CD4-positive, CD25-positive, alpha-beta regulatory T cell (primary cell): ENCODE results near the gene KRTAP6-1. TPM values are rescaled to one million over a fixed set of nuclear protein-coding genes. Genes with fewer than 3 reads are reported as not detected.

Source experiments
- ATAC-seq, 2 donors: fragments of 150-1000 bp; cut with Tn5 transposase; one replicate each; pipeline ENCODE4 v1.10.0; 2021; ENCODE audit warnings: low read depth in 2 of 2, moderate number of reproducible peaks in 2 of 2, moderate library complexity in 1 of 2
- DNase-seq, 3 donors: peaks; one replicate each; pipeline versions ENCODE4 v3.0.0 to v3.0.0-alpha.2; 2012 to 2022; ENCODE audit warnings: mixed read lengths in 1 of 3
- H3K27ac ChIP-seq: one replicate; pipeline ENCODE4 v1.7.0; 2013; ENCODE audit warnings: mild to moderate bottlenecking, low read length; ENCODE audit not compliant: insufficient read depth, poor library complexity, severe bottlenecking
- H3K27me3 ChIP-seq: one replicate; pipeline ENCODE4 v1.7.0; 2013; ENCODE audit warnings: low read length; ENCODE audit not compliant: control insufficient read depth, insufficient read depth
- H3K36me3 ChIP-seq: one replicate; pipeline ENCODE4 v1.7.0; 2013; ENCODE audit warnings: mild to moderate bottlenecking, low read length, moderate library complexity; ENCODE audit not compliant: control insufficient read depth, insufficient read depth
- H3K4me1 ChIP-seq: 2 replicates; pipeline ENCODE4 v1.7.0; 2013; ENCODE audit warnings: mild to moderate bottlenecking, low read length; ENCODE audit not compliant: insufficient read depth, control insufficient read depth, poor library complexity, severe bottlenecking
- H3K4me3 ChIP-seq: one replicate; pipeline ENCODE4 v1.7.0; 2013; ENCODE audit warnings: low read depth, mild to moderate bottlenecking, low read length, moderate library complexity
- H3K9me3 ChIP-seq, 2 experiments: 1 replicate in 1 of 2; 2 replicates in 1 of 2; pipeline ENCODE4 v1.7.0; 2013; ENCODE audit warnings: low read length in 2 of 2, mild to moderate bottlenecking in 1 of 2, moderate library complexity in 1 of 2; ENCODE audit not compliant: control insufficient read depth in 2 of 2
- H3K27ac Mint-ChIP-seq, 3 donors: one replicate each; pipeline ENCODE4 v1.8.0; 2020 to 2022; ENCODE audit warnings: mild to moderate bottlenecking in 3 of 3, mixed read lengths in 3 of 3, moderate library complexity in 2 of 3
- H3K27me3 Mint-ChIP-seq: one replicate; pipeline ENCODE4 v1.8.0; 2022; ENCODE audit warnings: mild to moderate bottlenecking, mixed read lengths
- H3K36me3 Mint-ChIP-seq: one replicate; pipeline ENCODE4 v1.8.0; 2020; ENCODE audit warnings: mixed read lengths
- H3K4me1 Mint-ChIP-seq, 4 donors: one replicate each; pipeline ENCODE4 v1.8.0; 2020 to 2022; ENCODE audit warnings: mixed read lengths in 4 of 4, mild to moderate bottlenecking in 1 of 4
- H3K4me3 Mint-ChIP-seq, 4 donors: one replicate each; pipeline ENCODE4 v1.8.0; 2020 to 2022; ENCODE audit warnings: mild to moderate bottlenecking in 4 of 4, mixed read lengths in 4 of 4, moderate library complexity in 3 of 4
- H3K9me3 Mint-ChIP-seq, 7 donors: one replicate each; pipeline ENCODE4 v1.8.0; 2020 to 2022; ENCODE audit warnings: mixed read lengths in 7 of 7, mild to moderate bottlenecking in 3 of 7, moderate library complexity in 2 of 7
- polyA plus RNA-seq, 4 donors: library from polyadenylated mRNA; unstranded; fragments of 300-500 nt; fragmentation: Illumina TruSeq; gene quantifications; one replicate each; pipeline ENCODE4 v1.2.3, GENCODE V29; 2021
- total RNA-seq: library from RNA; stranded (reverse); gene quantifications from one replicate; pipeline ENCODE4 v1.2.3, GENCODE V29; 2022

The KRTAP6-1 gene
- total and polyA plus RNA-seq, 5 donors from 2014 or later: not detected

GRCh38 chr21:30600787-30601186, 12.9 kb downstream of the KRTAP6-1 start, which contains the start of gene KRTAP22-1:
TSS of gene KRTAP22-1 (plus strand) at chr21:30601087.
- Histone ChIP-seq H3K4me3 (no peak within 1 kb of the TSS), H3K9me3 (no peaks in the 10 kb centered on the region), H3K27ac (no peak within 1 kb of the TSS), H3K4me1 (no peaks in the 10 kb centered on the region), H3K27me3 (no peaks in the 10 kb centered on the region), H3K36me3 (no peaks in the 10 kb centered on the region)
- Mint-ChIP-seq H3K9me3 (peaks cover 0 to 10% (median 3%) of the 10 kb centered on the region in 7 donors), H3K27ac (no peak within 1 kb of the TSS), H3K27me3 (peaks cover 4% of the 10 kb centered on the region), H3K4me1 (no peaks in the 10 kb centered on the region), H3K36me3 (no peaks in the 10 kb centered on the region), H3K4me3 (no peak within 1 kb of the TSS)
- ATAC-seq (no peak), DNase-seq (no peak)

GRCh38 chr21:30598802-30599201, 14.9 kb downstream of the KRTAP6-1 start, which contains the start of gene KRTAP6-2:
TSS of gene KRTAP6-2 (minus strand) at chr21:30598902. CDS start at chr21:30598874, 28 bp downstream.
- no peaks in the 10 kb centered on the region for H3K9me3 ChIP-seq
- Mint-ChIP-seq H3K27me3 (no peaks in the 10 kb centered on the region), H3K4me1 (no peaks in the 10 kb centered on the region), H3K4me3 (no peak within 1 kb of the TSS), H3K9me3 (peaks cover 0 to 11% (median 3%) of the 10 kb centered on the region in 7 donors), H3K36me3 (no peaks in the 10 kb centered on the region), H3K27ac (no peak within 1 kb of the TSS)
- DNase-seq (no peak), ATAC-seq (no peak)
- H3K4me3 ChIP-seq: no peak within 1 kb of the TSS
- H3K27me3 ChIP-seq: no peaks in the 10 kb centered on the region
- no peaks in the 10 kb centered on the region for H3K36me3 ChIP-seq
- H3K4me1 ChIP-seq: no peaks in the 10 kb centered on the region
- no peak within 1 kb of the TSS for H3K27ac ChIP-seq

GRCh38 chr21:30592140-30592539, 21.6 kb downstream of the KRTAP6-1 start, which contains the start of gene KRTAP6-3:
TSS of gene KRTAP6-3 (plus strand) at chr21:30592440. CDS start at chr21:30592446, 6 bp downstream.
- H3K9me3 ChIP-seq: no peaks in the 10 kb centered on the region

GRCh38 chr21:30590297-30590696, 23.4 kb downstream of the KRTAP6-1 start, which contains the start of gene KRTAP22-2:
TSS of gene KRTAP22-2 (minus strand) at chr21:30590397.
- ATAC-seq: no peak
- H3K36me3 Mint-ChIP-seq: no peaks in the 10 kb centered on the region
- DNase-seq: no peak

More at GRCh38 chr21:30592140-30592539, 21.6 kb downstream of the KRTAP6-1 start, which contains the start of gene KRTAP6-3:
- Mint-ChIP-seq H3K4me3 (no peak within 1 kb of the TSS), H3K27me3 (no peaks in the 10 kb centered on the region), H3K4me1 (no peaks in the 10 kb centered on the region), H3K27ac (no peak within 1 kb of the TSS), H3K36me3 (no peaks in the 10 kb centered on the region), H3K9me3 (peaks cover 0 to 6% (median 0%) of the 10 kb centered on the region in 7 donors)
- H3K4me3 ChIP-seq: no peak within 1 kb of the TSS
- H3K27ac ChIP-seq: no peak within 1 kb of the TSS
- no peaks in the 10 kb centered on the region for H3K4me1 ChIP-seq
- no peak for DNase-seq
- no peaks in the 10 kb centered on the region for H3K27me3 ChIP-seq
- H3K36me3 ChIP-seq: no peaks in the 10 kb centered on the region
- ATAC-seq: no peak

GRCh38 chr21:30582870-30583269, 30.9 kb downstream of the KRTAP6-1 start:
- no peaks in the 10 kb centered on the region for H3K27me3 Mint-ChIP-seq
- H3K4me1 ChIP-seq: no peaks in the 10 kb centered on the region
- H3K27ac ChIP-seq: no peak overlapping the region
- no peak for DNase-seq
- H3K4me3 ChIP-seq: no peak overlapping the region
- H3K9me3 ChIP-seq: no peaks in the 10 kb centered on the region
- no peak for ATAC-seq
- H3K4me1 Mint-ChIP-seq: no peaks in the 10 kb centered on the region
- no peak overlapping the region for H3K4me3 Mint-ChIP-seq
- H3K27me3 ChIP-seq: no peaks in the 10 kb centered on the region
- no peaks in the 10 kb centered on the region for H3K36me3 Mint-ChIP-seq
- no peak overlapping the region for H3K27ac Mint-ChIP-seq
- H3K9me3 Mint-ChIP-seq: no peaks in the 10 kb centered on the region
- H3K36me3 ChIP-seq: no peaks in the 10 kb centered on the region

More at GRCh38 chr21:30590297-30590696, 23.4 kb downstream of the KRTAP6-1 start, which contains the start of gene KRTAP22-2:
- no peak within 1 kb of the TSS for H3K27ac ChIP-seq
- H3K27me3 ChIP-seq: no peaks in the 10 kb centered on the region
- peaks cover 0 to 5% (median 0%) of the 10 kb centered on the region in 7 donors for H3K9me3 Mint-ChIP-seq
- H3K4me1 ChIP-seq: no peaks in the 10 kb centered on the region
- no peaks in the 10 kb centered on the region for H3K4me1 Mint-ChIP-seq
- no peaks in the 10 kb centered on the region for H3K36me3 ChIP-seq
- H3K4me3 ChIP-seq: no peak within 1 kb of the TSS
- H3K27ac Mint-ChIP-seq: no peak within 1 kb of the TSS
- no peak within 1 kb of the TSS for H3K4me3 Mint-ChIP-seq
- no peaks in the 10 kb centered on the region for H3K9me3 ChIP-seq
- H3K27me3 Mint-ChIP-seq: no peaks in the 10 kb centered on the region

GRCh38 chr21:30580132-30580531, 33.6 kb downstream of the KRTAP6-1 start:
- no peak for DNase-seq
- Mint-ChIP-seq H3K36me3 (no peaks in the 10 kb centered on the region), H3K9me3 (no peaks in the 10 kb centered on the region), H3K27me3 (no peaks in the 10 kb centered on the region), H3K27ac (no peak overlapping the region), H3K4me3 (no peak overlapping the region), H3K4me1 (no peaks in the 10 kb centered on the region)
- H3K9me3 ChIP-seq: no peaks in the 10 kb centered on the region
- no peaks in the 10 kb centered on the region for H3K36me3 ChIP-seq
- no peak overlapping the region for H3K27ac ChIP-seq
- ATAC-seq: no peak
- H3K27me3 ChIP-seq: no peaks in the 10 kb centered on the region
- no peak overlapping the region for H3K4me3 ChIP-seq
- no peaks in the 10 kb centered on the region for H3K4me1 ChIP-seq

- no peak for DNase-seq
- no peaks in the 10 kb centered on the region for H3K9me3 ChIP-seq
- H3K27me3 ChIP-seq: no peaks in the 10 kb centered on the region
- H3K36me3 Mint-ChIP-seq: no peaks in the 10 kb centered on the region
- H3K9me3 Mint-ChIP-seq: no peaks in the 10 kb centered on the region
- H3K4me3 Mint-ChIP-seq: no peak overlapping the region
- H3K4me3 ChIP-seq: no peak overlapping the region
- no peak for ATAC-seq
- H3K27me3 Mint-ChIP-seq: no peaks in the 10 kb centered on the region
- H3K36me3 ChIP-seq: no peaks in the 10 kb centered on the region
- no peaks in the 10 kb centered on the region for H3K4me1 Mint-ChIP-seq
- H3K27ac ChIP-seq: no peak overlapping the region
- H3K27ac Mint-ChIP-seq: no peak overlapping the region
- no peaks in the 10 kb centered on the region for H3K4me1 ChIP-seq
These were observed 34.4 kb downstream of the KRTAP6-1 start for GRCh38 chr21:30579346-30579745.

GRCh38 chr21:30577766-30578165, 36.0 kb downstream of the KRTAP6-1 start:
- H3K9me3 Mint-ChIP-seq: no peaks in the 10 kb centered on the region
- H3K36me3 Mint-ChIP-seq: no peaks in the 10 kb centered on the region
- DNase-seq (no peak), ATAC-seq (no peak)
- H3K27me3 ChIP-seq: no peaks in the 10 kb centered on the region
- H3K27ac ChIP-seq: no peak overlapping the region
- no peak overlapping the region for H3K27ac Mint-ChIP-seq
- no peak overlapping the region for H3K4me3 ChIP-seq
- H3K4me1 ChIP-seq: no peaks in the 10 kb centered on the region
- H3K36me3 ChIP-seq: no peaks in the 10 kb centered on the region
- H3K4me3 Mint-ChIP-seq: no peak overlapping the region
- no peaks in the 10 kb centered on the region for H3K4me1 Mint-ChIP-seq
- H3K27me3 Mint-ChIP-seq: no peaks in the 10 kb centered on the region
- H3K9me3 ChIP-seq: no peaks in the 10 kb centered on the region
